A204.1 (cell line): ENCODE data around the gene LAMC1.

Experiments used
- FAIRE-seq: peaks from 2 replicates; lab custom pipeline; 2012; peaks lifted over from hg19 to GRCh38; lab: Jason Lieb, UNC

The LAMC1 gene

GRCh38 chr1:183021405-183022201 is 1.6 kb upstream of the LAMC1 start:
- no peak for FAIRE-seq

DNA sequence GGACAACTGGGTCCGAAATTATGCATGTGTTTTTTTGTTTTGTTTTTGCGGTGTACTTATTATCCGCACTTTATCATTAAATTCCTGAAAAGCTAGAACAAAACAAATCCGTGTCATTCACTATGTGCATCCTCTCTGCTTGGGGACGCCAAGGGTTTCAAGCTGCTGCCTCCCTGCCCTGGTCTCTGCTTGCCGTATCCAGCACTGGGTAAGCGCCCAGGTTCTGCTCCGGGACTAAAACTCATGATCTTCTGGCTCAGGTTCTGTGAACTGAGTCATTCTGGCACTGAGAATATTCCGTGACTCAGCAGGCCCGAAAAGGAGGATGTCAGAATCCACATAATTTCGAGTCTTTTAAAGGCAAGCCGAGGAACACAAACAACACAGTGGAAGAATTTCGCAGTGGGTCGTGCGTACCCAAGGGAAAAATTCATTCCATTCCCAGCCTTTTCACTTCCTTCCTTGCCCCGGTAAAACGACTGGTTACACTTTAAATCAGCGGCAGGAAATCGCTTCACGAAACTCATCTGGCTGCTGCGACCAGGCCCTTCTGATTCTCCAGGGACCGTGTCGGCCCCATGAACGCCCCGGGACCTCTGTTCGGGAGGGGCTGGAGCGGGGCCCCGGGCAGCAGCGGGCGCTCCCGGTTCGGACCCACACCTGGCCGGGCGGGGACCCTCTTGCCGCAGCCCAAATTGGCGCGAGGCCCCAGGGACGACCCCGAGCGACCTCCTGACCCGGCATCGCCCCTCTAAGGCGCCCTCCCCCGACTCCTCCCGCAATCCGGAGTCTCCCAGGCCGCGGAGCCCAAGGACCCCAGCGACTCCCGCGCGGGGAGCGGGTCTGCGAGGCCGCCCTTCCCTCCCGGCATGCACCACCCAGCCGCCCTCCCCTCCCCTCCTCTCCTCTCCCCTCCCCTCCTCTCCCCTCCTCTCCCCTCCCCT is 746 bp upstream of the LAMC1 start:
- FAIRE-seq: peak; percentile 91

DNA sequence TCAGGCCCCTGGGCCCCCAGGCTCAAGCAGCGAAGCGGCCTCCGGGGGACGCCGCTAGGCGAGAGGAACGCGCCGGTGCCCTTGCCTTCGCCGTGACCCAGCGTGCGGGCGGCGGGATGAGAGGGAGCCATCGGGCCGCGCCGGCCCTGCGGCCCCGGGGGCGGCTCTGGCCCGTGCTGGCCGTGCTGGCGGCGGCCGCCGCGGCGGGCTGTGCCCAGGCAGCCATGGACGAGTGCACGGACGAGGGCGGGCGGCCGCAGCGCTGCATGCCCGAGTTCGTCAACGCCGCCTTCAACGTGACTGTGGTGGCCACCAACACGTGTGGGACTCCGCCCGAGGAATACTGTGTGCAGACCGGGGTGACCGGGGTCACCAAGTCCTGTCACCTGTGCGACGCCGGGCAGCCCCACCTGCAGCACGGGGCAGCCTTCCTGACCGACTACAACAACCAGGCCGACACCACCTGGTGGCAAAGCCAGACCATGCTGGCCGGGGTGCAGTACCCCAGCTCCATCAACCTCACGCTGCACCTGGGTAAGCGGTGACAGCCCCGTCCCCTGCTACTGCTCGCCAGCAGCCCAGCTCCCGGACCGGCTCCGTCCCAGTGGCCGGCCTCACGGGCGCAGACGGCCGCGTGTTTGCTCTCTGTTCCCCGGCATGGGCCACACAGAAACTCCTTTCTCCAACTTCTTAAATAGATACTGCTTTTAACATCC is 539 bp downstream of the LAMC1 start:
- no peak for FAIRE-seq

DNA sequence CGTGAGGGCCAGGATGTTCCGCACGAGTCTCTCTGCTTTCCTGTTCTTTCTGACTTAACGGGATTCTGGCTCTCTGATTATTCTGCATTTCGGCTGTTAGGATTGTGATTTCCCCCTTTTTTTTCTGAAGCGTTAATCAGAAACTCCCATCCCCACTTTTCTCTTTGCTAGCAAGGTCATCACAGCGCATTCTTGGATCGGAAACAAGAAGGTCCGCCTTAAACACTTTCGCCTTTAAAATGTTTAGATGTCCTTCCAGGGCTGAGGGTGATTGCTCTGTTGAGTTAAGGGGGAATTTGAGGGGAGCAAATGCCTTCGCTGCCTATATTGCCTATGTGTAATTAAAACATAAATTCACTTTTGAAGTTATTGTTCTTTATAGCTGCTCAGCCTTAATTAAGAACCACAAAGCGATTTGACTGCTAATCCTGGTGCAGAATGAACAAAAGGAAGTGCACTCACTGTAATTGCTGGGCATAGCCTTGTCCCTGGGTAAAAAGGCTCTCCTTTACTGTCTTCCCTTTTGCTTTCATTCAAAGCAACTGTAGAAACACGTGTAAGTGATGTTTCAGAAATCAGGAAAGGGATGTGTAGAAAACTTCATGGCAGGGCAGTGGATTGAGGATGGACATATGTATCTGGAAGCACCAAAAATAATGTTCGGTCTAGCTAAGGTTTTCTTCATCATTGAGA is 1.2 kb downstream of the LAMC1 start:
- no peak for FAIRE-seq

DNA sequence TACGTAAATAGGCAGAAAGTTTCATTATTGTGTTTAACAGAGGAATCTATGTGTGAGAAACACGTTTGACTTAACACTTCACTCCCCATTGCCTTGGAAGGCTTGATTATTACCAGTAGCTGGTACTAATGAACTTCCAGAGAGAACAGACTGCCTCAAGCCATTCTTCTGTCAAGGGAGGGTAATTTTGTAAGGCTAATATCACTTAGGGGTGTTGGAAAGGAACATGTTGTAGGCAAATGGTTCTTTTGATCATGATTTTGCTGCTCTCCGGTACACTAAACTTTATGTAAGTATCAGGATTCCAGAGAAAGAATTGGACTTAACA is 1.8 kb downstream of the LAMC1 start:
- no peak for FAIRE-seq

GRCh38 chr1:183025782-183026774 is 2.9 kb downstream of the LAMC1 start:
- FAIRE-seq: no peak

GRCh38 chr1:183027031-183027430 is 3.8 kb downstream of the LAMC1 start:
- no peak for FAIRE-seq

DNA sequence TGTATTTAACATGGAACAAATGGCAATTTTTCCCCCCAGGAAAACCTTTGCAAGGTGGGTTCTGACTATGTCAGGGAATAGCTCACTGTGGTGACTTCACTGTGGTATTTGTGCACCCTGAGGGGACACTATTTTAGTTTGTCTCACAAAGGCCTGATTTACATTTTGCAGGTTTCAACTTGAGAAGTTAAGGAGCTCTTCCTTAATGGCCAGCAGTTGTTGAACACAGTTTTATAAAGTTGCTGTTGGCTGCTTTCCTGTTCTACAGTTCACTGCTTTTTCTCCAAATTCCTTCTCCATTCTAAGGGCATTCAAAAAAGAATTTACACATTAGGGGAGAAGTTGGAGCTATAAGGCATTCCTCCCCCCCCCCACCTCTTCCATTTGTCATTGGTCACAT is 4.6 kb downstream of the LAMC1 start:
- FAIRE-seq: no peak

DNA sequence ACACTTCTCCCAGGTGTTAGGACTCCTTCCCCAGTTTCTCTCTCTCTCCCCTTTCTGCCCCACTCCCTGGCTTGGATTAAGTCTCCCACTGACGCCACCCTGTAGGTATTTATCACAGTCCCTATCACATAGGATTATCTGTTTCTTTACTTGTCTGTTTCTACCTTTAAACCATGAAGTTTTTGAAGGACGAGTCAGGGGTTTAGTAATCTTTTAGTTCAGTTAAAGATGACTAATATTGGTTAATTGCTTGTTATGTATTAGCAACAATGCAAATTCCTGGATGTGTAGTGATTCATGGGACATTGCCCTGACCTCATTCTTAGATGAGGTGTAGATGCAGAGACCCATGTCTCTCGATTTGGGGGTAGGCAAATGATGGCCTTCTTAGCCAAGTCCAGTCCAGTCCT is 6.4 kb downstream of the LAMC1 start:
- FAIRE-seq: no peak

- no peak for FAIRE-seq
These were observed 6.8 kb downstream of the LAMC1 start for GRCh38 chr1:183030053-183030452.

GRCh38 chr1:183032122-183032921 is 9.1 kb downstream of the LAMC1 start:
- no peak for FAIRE-seq

GRCh38 chr1:183033205-183033604 is 10.0 kb downstream of the LAMC1 start:
- no peak for FAIRE-seq

- FAIRE-seq: no peak
These were observed 11.5 kb downstream of the LAMC1 start for GRCh38 chr1:183034682-183035081.

DNA sequence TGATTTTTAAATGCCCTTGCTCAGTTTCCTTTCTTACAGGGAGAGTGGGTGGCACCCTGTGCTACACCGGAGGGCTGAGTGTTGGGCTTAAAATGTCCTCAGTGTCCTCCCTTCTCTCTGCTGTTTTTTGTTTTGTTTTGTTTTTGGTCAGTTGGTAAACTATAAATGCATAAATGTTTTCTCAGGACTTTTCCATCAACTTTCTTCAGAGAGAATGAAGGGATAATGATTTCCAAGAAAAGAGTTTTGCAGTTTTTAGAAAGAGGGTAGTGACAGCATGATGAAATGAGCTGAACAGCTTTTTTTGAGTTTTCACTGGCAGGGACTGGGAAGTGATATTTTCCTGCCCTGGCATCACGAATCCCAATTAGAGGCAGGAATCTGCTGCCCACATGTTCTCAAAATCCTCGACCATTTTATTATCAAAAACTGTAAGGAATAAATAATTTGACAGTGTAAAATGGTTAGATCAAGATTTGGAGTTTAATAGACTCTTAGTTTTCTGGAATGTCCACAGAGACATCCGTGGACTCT is 15.2 kb downstream of the LAMC1 start:
- no peak for FAIRE-seq

DNA sequence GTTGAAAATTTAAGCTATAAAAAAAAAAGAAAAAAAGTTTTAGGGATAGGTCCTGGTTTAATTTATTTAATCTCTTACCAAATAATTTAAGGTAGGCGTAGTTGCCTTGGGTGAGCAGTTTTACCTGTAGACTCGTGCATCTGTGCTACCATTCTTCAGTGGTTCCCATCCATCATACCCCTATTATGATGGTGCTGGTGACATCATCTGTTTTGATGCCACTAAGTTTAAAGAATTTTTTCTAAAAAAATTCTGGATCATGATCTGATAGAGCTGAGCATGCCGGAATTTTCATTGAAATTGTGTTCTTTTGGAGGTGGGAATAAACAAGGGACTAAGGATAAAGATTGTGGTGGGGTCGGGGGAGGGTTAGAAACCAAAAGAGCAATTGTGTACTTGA is 15.7 kb downstream of the LAMC1 start:
- no peak for FAIRE-seq

- FAIRE-seq: no peak
These were observed 16.1 kb downstream of the LAMC1 start for GRCh38 chr1:183039330-183039729.

- no peak for FAIRE-seq
These were observed 16.8 kb downstream of the LAMC1 start for GRCh38 chr1:183039985-183040447.

- FAIRE-seq: no peak
These were observed 17.3 kb downstream of the LAMC1 start for GRCh38 chr1:183040547-183040971.

DNA sequence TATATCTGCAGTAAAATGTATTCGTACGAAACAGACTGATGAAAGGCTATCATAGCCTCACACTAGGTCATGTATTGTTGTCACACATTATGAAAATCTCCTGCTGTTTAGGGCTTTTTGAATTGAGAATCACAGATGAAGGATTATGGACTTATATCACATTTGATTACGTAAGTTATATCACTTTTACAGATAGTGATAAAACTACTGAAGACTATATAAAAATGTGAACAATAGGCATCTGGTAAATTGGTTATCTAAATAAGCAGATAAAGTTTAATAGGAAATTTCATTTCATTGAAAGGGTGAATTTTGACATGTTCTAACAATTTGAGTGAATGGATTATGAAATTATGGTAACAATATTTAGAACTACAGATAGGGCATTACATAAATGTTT is 20.0 kb downstream of the LAMC1 start:
- peak; percentile 27 for FAIRE-seq
